GM23248 (cell line): ENCODE measurements around the gene CFAP157. TPM values are rescaled to one million over a fixed set of nuclear protein-coding genes. Genes with fewer than 3 reads are reported as not detected.

Experiments
- DNase-seq: peaks from one replicate; pipeline ENCODE4 v3.0.0-alpha.2; 2015
- H2AFZ ChIP-seq: fragments of 200-600 bp; sonication (generic); 2 replicates; pipeline ENCODE4 v1.6.1; 2016; ENCODE audit warnings: antibody characterized with exemption
- H3F3A ChIP-seq: fragments of 200-600 bp; sonication (generic); 2 replicates; pipeline ENCODE4 v1.6.1; 2016; ENCODE audit warnings: mild to moderate bottlenecking, antibody characterized with exemption, mixed run types; ENCODE audit not compliant: insufficient read depth
- H3K27ac ChIP-seq: fragments of 200-600 bp; sonication (generic); 2 replicates; pipeline ENCODE4 v1.5.1; 2016; ENCODE audit warnings: mild to moderate bottlenecking
- H3K27me3 ChIP-seq: fragments of 200-600 bp; sonication (generic); replicated peaks from 2 replicates; pipeline ENCODE4 v1.6.1; 2016; ENCODE audit warnings: mild to moderate bottlenecking; ENCODE audit not compliant: insufficient read depth
- H3K36me3 ChIP-seq: fragments of 200-600 bp; sonication (generic); 2 replicates; pipeline ENCODE4 v1.6.1; 2016; ENCODE audit warnings: low read depth, mild to moderate bottlenecking
- H3K4me1 ChIP-seq: fragments of 200-600 bp; sonication (generic); 2 replicates; pipeline ENCODE4 v1.6.1; 2016; ENCODE audit warnings: mild to moderate bottlenecking; ENCODE audit not compliant: insufficient read depth
- H3K4me2 ChIP-seq: fragments of 200-600 bp; sonication (generic); one replicate; pipeline ENCODE4 v1.6.1; 2016; ENCODE audit warnings: mild to moderate bottlenecking; ENCODE audit not compliant: unreplicated experiment
- H3K4me3 ChIP-seq: fragments of 200-600 bp; sonication (generic); 2 replicates; pipeline ENCODE4 v1.5.1; 2016; ENCODE audit warnings: mild to moderate bottlenecking
- H3K79me2 ChIP-seq: fragments of 200-600 bp; sonication (generic); 2 replicates; pipeline ENCODE4 v1.6.1; 2016; ENCODE audit warnings: mild to moderate bottlenecking; ENCODE audit not compliant: insufficient read depth
- H3K9ac ChIP-seq: fragments of 200-600 bp; sonication (generic); 2 replicates; pipeline ENCODE4 v1.6.1; 2016; ENCODE audit warnings: mild to moderate bottlenecking
- H3K9me2 ChIP-seq: fragments of 200-600 bp; sonication (generic); 2 replicates; pipeline ENCODE4 v1.6.1; 2016; ENCODE audit warnings: mixed run types, mild to moderate bottlenecking, moderate library complexity; ENCODE audit not compliant: insufficient read depth
- H3K9me3 ChIP-seq: fragments of 200-600 bp; sonication (generic); one replicate; pipeline ENCODE4 v1.6.1; 2017; ENCODE audit warnings: low read depth
- H4K20me1 ChIP-seq: fragments of 200-600 bp; sonication (generic); 2 replicates; pipeline ENCODE4 v1.6.0; 2016; ENCODE audit not compliant: insufficient read depth
- EZH2 ChIP-seq: fragments of 200-600 bp; sonication (generic); IDR thresholded peaks from 2 replicates; pipeline ENCODE4 v1.6.1; 2018; ENCODE audit warnings: antibody characterized with exemption, mild to moderate bottlenecking; ENCODE audit not compliant: insufficient read depth, poor library complexity, severe bottlenecking
- EZH2phosphoT487 ChIP-seq: fragments of 200-600 bp; sonication (generic); IDR thresholded peaks from 2 replicates; pipeline ENCODE4 v1.6.1; 2018; ENCODE audit warnings: antibody characterized with exemption, moderate library complexity, mild to moderate bottlenecking, low read depth; ENCODE audit not compliant: insufficient read depth
- WGBS, 2 experiments: methylation state at CpG; one replicate each; pipeline ENCODE4 v1.1.6; 2015 to 2017; ENCODE audit warnings: low lambda C conversion rate in 2 of 2, low coverage in 1 of 2; ENCODE audit errors: missing lambda C conversion rate in 2 of 2; 5-methylcytosine and 5-hydroxymethylcytosine counted together
- in situ Hi-C: fragments of 300-500 bp; cut with MboI; formaldehyde crosslinking; loops from 2 replicates; pipeline ENCODE4 v1.15.0; 2020
- polyA plus RNA-seq: library from polyadenylated mRNA; unstranded; fragments of >200 nt; fragmentation: Nextera tagmentation; extraction: Ambion mirVana; gene quantifications from 2 replicates; pipeline ENCODE4 v1.2.1, GENCODE V29; 2016
- total RNA-seq: library from RNA; depleted of rRNA; stranded (reverse); fragments of >200 nt; shearing (Covaris generic); gene quantifications from 2 replicates; pipeline ENCODE4 v1.2.3, GENCODE V29; 2014

CFAP157 gene
- total and polyA plus RNA-seq, 2 experiments from 2014 or later, result 0.55 TPM; not detected in 1

- no peak for TF ChIP-seq EZH2phosphoT487
Measured at GRCh38 chr9:127722055-127722745, 15.4 kb downstream of the CFAP157 start.

GRCh38 chr9:127723013-127723412 is 16.2 kb downstream of the CFAP157 start:
- in situ Hi-C loops, result no loop called here
- Histone ChIP-seq H3K4me3 (no peak overlapping the region), H3K36me3 (no peaks in the 10 kb centered on the region), H3K9me2 (no peaks in the 10 kb centered on the region), H3K4me2 (no peak overlapping the region), H2AFZ (no peak overlapping the region), H3K9ac (no peak overlapping the region), H3K27me3 (no peaks in the 10 kb centered on the region), H3K79me2 (no peaks in the 10 kb centered on the region), H3F3A (peaks cover 9% of the 10 kb centered on the region; the same call in 1 of the 2 replicates), H3K27ac (no peak overlapping the region), H4K20me1 (no peaks in the 10 kb centered on the region), H3K9me3 (no peaks in the 10 kb centered on the region), H3K4me1 (peaks cover 14% of the 10 kb centered on the region)
- TF ChIP-seq EZH2phosphoT487, result no peak
- no peak for TF ChIP-seq EZH2
- 89 to 92% methylated on average over 13 of the region's 13 CpGs for WGBS, 2 experiments
- DNase-seq, result no peak

More at GRCh38 chr9:127722055-127722745, 15.4 kb downstream of the CFAP157 start:
- WGBS, 2 experiments, result 79 to 80% methylated on average over 12 of the region's 12 CpGs
- no peaks in the 10 kb centered on the region for H3K27me3 ChIP-seq
- H3K9ac ChIP-seq, result no peak overlapping the region
- no peak for DNase-seq
- no peak overlapping the region for H3K27ac ChIP-seq
- no peaks in the 10 kb centered on the region for H3K9me3 ChIP-seq
- H3K4me2 ChIP-seq, result no peak overlapping the region
- peaks cover 9% of the 10 kb centered on the region; the same call in 1 of the 2 replicates for H3F3A ChIP-seq
- no peaks in the 10 kb centered on the region for H3K79me2 ChIP-seq
- H3K4me3 ChIP-seq, result no peak overlapping the region
- peaks cover 14% of the 10 kb centered on the region for H3K4me1 ChIP-seq
- H3K9me2 ChIP-seq, result no peaks in the 10 kb centered on the region
- H2AFZ ChIP-seq, result no peak overlapping the region
- no peaks in the 10 kb centered on the region for H3K36me3 ChIP-seq
- H4K20me1 ChIP-seq, result no peaks in the 10 kb centered on the region
- in situ Hi-C loops, result no loop called here

- peaks cover 14% of the 10 kb centered on the region for H3K4me1 ChIP-seq
- no peak for TF ChIP-seq EZH2phosphoT487
- no peak for TF ChIP-seq EZH2
- H3K4me2 ChIP-seq, result no peak overlapping the region
- H4K20me1 ChIP-seq, result no peaks in the 10 kb centered on the region
- 2 to 5% methylated on average over 5 of the region's 5 CpGs for WGBS, 2 experiments
- H3K79me2 ChIP-seq, result no peaks in the 10 kb centered on the region
- peak; percentile 93 for DNase-seq
- H3K27ac ChIP-seq, result no peak overlapping the region
- in situ Hi-C loops, result no loop called here
- H3K36me3 ChIP-seq, result no peaks in the 10 kb centered on the region
- H3F3A ChIP-seq, result peaks cover 9% of the 10 kb centered on the region; the same call in 1 of the 2 replicates
- no peak overlapping the region for H3K9ac ChIP-seq
- H3K27me3 ChIP-seq, result no peaks in the 10 kb centered on the region
- H3K9me3 ChIP-seq, result no peaks in the 10 kb centered on the region
- H2AFZ ChIP-seq, result no peak overlapping the region
- no peaks in the 10 kb centered on the region for H3K9me2 ChIP-seq
- H3K4me3 ChIP-seq, result no peak overlapping the region
Measured at GRCh38 chr9:127723444-127723843, 16.7 kb downstream of the CFAP157 start.

- H3K36me3 ChIP-seq, result no peaks in the 10 kb centered on the region
- WGBS, 2 experiments, result 29 to 31% methylated on average over 21 to 23 of the region's 23 CpGs
- no peak for TF ChIP-seq EZH2
- TF ChIP-seq EZH2phosphoT487, result no peak
- no peaks in the 10 kb centered on the region for H3K27me3 ChIP-seq
- no peak for DNase-seq
- no peaks in the 10 kb centered on the region for H3K9me3 ChIP-seq
- H3K79me2 ChIP-seq, result no peaks in the 10 kb centered on the region
- peaks cover 14% of the 10 kb centered on the region for H3K4me1 ChIP-seq
- no peak overlapping the region for H3K4me2 ChIP-seq
- H3K9ac ChIP-seq, result no peak overlapping the region
- no peaks in the 10 kb centered on the region for H3K9me2 ChIP-seq
- no peak overlapping the region for H3K4me3 ChIP-seq
- in situ Hi-C loops, result no loop called here
- peaks cover 9% of the 10 kb centered on the region; the same call in 1 of the 2 replicates for H3F3A ChIP-seq
- no peak overlapping the region for H2AFZ ChIP-seq
- no peak overlapping the region for H3K27ac ChIP-seq
- H4K20me1 ChIP-seq, result no peaks in the 10 kb centered on the region
Measured at GRCh38 chr9:127724012-127724411, 17.2 kb downstream of the CFAP157 start.
